Measurements from ENCODE around the gene SLC46A2.

Gene SLC46A2

DNA sequence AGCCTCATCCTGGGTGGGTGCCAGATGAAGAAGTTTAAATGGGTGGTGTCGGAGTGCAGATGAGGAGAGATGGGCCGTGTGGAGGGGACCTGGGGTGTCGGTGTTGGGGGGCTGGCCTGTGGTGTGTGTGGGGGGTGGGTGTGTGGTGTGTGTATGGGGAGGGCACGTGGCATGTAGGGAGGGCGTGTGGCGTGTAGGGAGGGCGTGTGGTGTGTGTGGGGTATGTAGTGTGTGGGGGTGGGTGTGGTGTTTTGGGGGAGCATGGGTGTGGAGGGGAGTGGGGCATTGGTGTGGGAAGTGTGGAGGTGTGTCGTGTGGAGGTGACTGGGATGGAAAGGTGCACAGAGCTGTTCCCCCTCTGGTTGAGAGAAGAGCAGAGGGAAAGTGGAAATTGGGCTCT is 34.5 kb downstream of the SLC46A2 start:
- DNase-seq, result no peak

DNA sequence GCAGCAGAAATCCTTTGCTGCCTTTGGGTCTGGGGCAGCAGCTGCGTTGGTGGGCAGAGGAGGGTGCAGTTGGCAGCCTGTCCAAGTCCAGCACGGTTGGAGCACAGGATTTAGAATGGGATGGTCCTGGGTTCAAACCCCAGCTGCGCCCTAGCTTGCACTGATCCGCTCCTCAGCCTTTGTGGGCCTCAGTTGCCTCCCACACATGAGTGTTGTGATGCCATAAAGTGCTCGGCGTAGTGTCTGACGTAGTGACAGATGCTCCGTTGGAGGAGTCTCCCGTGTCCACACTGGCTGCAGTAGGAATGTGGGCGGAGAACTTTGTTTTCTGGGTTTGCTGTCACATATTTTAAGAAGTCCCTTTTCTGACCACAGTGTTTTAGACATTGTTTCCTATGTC is 36.0 kb downstream of the SLC46A2 start:
- no peak for DNase-seq

DNA sequence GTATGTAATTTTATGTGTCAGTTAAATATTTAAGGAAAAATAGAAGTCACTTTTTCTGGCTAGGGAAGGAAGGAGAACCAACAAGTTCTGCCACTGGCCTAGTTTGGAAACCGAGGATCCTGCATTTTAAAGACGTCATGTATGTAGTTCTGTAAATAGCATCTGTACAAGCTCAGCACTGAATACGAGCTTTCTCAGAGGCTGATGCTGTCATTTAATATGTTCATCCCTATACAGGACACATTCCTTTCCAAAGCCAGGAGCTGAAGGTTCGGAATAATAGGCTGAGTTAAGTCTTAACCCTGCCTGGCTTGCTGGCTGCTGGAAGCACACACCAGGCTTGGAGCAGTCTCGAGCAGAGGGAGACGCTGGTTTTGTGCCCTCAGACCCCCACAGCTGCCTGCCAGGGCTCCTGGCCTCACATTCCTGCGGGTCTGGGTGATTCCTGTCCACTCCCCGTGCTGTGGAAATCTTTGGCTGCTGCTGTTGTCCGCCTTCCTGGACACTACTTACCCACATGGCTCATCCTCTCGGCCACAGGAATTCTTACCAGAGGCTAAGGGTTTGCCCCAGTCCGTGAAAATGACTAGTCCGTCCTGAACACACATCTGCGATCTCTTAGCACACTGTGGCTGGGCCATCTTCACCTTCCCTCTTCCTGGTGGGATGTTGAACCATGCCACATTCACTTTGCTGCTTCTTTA is 36.6 kb downstream of the SLC46A2 start:
- no peak for DNase-seq

DNA sequence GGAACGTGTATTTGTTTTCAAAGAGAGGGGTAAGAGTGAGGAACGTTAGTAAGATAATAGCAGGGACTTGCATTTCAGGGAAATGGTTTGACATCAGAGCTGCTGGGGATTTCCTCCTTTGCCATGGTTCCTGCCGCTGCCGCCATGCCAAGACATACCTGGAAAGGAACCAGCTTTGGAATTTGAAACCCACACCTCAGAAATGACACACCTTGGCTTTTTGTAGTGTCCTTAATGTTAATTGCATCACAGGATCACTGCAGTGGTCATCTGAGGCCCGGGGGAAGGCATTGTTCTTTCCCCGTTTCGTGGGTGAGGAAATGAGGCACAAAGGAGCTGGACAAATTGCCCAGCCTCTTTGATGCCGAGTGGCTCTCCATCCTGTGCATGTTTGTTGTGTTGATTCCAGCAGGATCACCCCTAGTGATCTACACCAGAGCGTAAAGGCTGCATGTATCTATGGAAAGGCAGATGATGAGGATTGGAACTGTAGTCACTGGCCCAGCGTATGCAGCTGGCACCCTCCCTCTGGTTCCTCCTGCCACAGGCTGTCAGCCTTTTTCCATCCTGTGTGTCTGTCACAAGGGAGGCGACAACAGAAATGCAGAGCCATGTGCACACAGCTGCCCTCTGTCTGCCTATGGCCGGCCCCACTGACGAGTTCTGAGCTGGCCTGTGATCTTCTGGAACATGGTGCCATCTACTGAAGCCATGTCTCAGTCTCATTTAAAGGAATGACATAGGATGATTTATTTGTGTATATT is 37.8 kb downstream of the SLC46A2 start:
- no peak for DNase-seq

DNA sequence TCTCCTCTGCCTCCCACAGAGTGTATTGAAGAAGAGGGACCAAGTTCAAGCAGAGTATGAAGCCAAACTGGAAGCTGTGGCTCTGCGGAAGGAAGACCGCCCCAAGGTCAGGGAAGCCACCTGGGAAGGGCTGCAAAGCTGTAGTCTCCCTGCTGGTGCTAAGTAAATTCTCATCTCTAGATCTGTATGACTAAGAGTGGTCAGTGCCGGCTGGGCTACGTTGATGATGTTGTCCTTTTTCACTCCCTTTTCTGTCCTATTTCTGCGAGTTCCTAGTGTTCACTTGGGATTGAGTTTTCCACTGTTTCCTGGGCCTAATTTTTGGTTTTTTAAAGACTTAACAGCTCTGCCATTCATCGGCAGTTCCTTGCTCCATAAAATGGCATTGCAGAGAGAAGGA is 39.8 kb downstream of the SLC46A2 start:
- DNase-seq, result no peak

DNA sequence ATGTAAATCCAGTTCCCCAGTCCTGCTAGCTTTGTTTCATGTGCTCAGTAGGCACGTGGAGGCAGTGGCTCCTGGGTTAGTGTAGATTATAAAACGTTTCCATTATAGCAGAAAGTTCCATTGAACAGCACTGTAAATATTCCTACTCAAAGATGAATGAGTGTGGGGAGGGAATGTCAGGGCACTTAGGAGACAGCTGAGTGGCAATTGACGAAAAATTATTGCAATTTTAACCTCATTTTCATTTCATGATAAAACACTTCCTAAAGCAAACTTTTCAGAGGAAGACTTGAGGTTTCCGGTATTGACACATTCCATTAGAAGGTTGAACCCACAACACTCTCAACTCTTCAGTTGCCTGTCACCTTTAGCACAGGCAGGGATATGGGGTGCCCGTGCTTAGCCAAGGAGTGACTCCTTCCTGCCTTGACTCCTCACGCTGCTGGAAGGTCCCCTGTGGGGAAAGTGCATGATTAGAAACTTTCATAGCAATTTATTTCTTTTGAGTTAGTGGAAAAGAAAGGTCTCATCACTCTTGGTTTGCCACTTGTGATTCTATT is 41.2 kb downstream of the SLC46A2 start:
- DNase-seq, result no peak

DNA sequence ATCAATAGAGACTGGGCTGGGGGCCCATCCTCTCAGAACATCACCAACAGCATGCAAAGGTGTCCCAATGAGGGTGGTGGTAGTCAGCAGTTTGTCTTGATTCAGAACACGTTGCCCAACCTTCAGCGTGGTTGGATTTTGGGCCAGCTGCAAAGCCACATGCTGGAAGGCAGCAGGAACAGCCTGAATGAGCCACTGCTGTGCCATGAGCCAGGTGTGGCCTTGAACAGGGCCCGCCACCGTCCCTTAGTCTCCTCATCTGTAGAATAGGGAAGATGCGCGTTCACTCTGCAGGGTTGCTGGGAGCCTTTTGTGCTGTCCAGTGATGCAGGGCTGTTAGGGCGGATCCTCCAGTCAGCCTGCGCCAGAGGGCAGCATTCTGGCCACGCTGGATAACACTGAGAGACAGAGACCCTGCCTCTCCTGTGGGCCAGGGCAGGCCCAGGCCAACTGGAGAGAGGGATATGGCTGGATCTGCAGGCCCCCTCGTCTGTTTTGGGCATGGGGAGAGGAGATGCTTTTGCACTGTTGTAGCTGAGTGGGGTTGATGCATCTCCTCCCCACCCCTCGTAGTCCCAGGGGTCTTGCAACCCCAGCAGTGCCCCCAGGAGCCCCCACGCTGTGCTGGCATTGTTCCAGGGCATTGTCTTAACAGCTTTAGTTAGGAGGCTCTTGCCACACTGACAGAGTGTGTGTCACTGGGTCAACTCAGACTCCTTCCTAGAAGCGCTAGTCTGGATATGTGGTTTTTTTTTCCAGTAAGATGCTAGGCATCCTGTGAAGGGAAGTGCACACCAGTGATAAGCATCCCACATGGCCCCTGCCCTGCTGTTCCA is 42.1 kb downstream of the SLC46A2 start:
- DNase-seq, result no peak

DNA sequence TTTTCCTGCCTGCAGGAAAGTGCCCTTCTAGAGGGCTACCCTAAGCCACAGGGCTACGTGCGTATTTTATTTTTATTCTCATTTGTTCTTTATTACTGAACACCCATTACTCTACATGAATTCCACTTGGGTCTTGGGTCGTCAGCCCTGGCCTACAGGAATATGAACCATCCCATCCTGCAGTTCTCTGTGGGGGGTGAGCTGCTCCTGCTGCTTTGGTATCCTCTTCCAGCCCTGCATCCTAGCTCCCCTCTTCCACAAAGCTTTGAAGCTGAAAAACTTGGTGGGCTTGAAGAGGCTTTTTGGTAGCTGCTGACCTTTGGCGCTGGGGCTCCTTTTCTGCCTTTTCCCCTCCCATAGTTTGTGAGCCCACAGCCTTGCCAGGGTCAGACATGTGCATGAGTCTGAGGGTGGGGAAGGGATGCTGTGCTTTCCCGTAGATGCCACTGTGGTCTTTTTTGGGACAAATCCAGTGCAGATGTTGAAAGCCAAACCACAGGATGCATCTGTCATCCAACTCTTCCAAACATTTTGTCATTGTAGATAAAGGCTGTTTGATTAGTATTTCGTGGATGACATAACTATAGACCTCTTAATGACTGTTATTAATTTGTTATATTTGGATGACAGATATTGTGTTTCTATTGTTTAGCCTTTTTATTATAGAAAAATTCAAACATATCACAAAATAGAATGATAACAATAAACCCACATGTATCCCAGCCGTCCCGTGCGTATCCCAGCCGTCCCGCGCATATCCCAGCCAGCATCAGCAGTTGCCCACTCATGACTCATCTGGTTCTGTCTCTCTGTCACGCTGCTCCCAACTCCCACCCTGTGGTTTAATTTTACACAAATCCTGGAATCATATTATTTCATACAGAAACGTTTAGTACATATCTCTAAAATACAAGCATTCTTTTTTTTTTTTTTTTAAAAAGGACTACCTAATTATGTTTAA is 43.9 kb downstream of the SLC46A2 start:
- no peak for DNase-seq

DNA sequence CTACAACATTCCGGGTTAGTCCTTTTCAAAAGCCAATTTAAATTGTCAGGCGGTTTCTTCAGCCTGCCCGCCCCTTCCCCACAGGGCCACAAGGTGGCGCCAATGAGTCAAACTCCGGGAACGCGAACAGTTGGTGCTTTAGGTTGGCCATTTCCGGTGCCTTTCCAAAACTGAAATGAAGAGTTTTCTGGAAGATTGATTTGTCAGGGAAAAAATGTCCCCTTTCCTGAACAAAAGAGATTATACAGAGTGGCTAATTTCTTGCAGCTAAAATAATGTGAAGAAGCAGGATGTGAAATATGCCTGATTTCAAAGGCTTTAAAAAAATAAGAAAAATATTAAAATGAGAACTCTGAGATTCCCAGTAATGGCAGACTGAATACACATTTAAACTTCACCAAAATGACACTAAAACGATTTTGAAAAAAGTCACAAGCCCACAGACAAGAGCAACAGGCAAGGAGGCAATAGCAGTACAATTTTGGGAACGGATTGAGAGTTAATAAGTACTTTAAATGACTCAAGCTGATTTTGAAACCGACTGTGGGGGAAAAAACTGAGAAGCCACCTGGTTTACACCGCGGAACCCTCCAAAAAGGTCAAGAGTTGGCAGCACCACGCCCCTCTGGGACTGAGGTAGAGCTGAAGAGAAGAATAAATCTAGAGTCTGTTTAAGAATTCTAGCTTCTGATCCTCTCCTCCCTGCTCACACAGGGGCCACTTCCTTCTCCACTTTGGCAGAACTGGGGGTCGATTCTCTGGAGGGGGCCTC is 45.7 kb downstream of the SLC46A2 start:
- DNase-seq, result peak; percentile 39

DNA sequence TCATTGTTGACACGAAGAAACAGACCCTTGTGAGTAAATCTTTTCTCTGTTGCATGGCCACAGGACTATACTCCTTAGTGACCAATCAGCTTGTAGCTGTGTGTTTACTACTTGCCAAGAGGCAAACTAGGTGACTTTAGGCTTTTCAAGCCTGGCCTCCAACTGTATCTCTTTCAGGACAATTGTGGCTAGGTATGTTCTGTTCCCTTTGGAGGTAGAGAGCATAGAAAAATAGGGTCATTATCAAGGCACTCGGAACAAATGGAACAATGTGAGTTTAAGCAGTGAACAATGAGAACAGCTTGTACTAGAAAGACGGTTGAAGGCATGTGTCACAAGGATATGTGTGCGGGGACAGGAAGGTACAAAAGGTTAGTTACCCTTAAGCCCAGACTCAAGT is 48.1 kb downstream of the SLC46A2 start:
- DNase-seq, result no peak

DNA sequence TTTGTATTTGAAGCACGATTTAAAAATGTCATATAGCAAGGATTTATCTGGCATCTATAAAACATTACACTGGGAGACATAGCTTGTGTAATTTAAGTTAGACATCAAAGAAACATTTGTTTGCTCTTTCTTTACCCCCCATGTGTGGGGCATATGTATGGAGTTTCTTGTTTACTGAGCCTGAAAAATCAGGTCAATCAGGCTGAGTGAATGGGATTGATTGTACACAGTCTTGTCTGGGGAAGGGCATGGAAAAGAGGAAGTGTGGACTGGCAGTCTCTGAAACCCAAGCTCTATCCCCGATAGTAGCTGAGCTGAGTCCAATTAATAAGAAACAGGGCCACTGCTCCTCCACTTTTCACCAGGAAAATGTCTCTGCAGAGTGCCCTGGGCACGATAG is 49.4 kb downstream of the SLC46A2 start:
- no peak for DNase-seq

DNA sequence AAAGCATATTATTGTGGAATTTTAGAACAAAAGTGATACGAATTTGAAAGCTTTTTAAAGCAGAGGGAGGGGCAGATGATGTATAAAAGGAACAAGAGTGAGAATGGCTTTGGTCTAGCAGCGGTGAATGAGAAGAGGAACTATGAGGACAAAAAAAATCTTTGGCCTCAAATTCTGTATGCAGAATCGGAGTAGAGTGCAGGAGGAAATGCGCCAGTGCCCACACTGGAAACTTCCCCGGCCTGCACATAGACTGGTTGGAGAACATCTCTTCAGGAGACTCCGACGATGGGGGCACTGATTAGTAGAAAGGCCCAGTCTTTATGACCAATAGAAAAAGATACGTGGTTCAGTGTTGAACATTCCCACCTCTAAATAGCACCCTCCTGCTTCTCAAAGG is 51.3 kb downstream of the SLC46A2 start:
- no peak for DNase-seq

DNA sequence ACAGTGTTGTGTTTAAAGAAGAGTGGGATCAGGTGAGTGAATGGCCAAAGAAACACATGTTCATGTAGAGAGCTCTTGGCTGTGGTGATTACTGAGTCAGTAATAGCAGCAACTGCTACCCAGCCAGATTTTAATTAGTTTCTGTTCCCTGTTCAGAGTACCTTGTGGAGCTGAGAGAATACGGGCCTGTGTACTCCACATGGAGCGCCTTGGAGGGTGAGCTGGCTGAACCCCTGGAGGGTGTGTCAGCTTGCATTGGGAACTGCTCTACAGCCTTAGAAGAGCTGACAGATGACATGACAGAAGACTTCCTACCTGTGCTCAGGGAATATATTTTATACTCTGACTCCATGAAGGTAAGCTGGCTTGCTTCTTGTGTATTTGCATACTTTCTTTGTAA is 52.3 kb downstream of the SLC46A2 start:
- DNase-seq, result no peak

DNA sequence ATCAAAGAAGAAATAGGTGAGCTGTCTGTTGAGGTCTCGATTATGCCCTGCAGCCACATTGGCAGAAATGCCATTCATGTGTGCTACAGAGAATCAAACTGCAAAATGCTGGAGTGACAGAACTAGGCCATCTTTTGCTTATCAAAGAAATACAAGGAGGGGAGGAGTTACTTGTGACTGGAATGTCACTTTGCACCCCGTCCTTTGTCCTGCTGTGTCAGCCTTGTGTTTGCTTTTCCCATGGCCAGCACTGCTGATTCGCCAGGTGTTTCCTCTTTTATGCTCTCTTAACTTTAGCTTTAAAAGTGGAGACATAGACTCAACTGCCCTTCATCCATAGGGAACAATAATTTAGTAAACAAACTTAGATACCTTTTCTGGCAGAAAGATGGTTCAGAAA is 54.3 kb downstream of the SLC46A2 start:
- DNase-seq, result no peak

DNA sequence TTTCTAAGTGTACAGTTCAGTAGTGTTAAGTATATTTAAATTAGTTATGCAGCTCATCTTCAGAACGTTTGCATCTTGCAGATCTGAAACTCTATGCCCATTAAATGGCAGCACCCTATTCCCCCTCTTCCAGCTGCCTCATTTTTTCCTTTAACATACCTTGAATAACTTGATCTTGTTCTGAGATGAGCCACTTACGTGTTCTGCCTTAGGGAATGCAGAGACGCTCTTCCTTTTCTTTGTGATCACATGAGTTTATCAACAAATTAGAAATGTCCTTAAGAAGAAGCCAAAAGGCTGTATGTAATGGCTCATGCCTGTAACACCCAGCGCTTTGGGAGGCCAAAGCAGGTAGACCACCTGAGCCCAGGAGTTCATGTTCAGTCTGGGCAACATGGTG is 57.6 kb downstream of the SLC46A2 start:
- DNase-seq, result no peak

DNA sequence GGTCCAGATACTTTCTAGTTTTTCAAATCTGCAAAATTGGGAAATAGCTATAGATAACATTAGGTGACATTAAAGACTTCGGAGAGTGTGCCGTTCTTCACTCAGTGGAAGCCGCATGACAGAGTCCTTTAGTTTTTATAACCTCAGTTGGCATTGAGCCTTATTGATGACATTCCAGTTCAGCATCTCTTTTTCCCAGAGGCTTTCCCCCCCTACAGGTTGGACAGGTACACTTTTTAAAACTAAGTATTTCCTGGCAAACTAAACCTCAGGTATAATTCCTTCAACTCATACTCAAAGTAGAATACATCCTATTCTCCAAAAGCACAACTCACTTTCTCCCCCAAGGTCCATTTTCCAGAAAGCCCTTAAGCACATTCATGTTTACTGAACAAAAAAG is 58.7 kb downstream of the SLC46A2 start:
- no peak for DNase-seq

DNA sequence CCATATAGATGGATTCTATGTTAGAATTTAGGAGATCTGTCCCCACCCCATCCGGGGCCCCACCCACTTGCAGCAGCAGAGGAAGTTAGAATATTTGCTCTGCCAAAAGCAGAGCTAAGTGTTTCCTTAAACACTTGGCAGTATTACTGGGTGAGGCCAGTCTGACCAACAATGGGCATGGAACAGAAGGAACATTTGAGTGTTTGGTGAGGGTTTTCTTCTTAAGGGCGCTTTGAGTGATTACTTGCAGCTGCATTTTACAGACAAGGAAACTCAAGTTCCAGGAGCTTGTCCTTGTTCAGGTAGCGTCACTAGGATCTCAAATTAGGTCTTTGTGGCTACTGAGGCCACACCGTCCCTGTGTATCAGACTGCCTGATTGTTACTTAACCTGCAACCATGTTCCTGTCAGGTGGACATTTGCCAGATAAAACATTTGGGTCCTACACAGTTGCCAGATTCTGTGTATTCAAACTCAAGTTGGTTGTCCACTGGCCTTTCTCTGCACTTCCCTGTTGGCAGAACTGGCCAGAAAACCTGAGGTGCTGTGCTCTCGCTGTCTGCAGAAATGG is 59.3 kb downstream of the SLC46A2 start:
- no peak for DNase-seq

All from NCI-H226 (cell line).